ENCODE results near the gene ANKHD1.

GRCh38 chr5:140556438-140556837 is 154.8 kb downstream of the ANKHD1 start:
- no peak for TF ChIP-seq CTCF (IDR thresholded peaks at IDR 0.05; ENCODE audit: low read depth, low read length)
- no peak for TF ChIP-seq EZH2phosphoT487 (IDR thresholded peaks at IDR 0.05; ENCODE audit: low read depth)
